Mucosa of rectum (tissue), 2 donors: ENCODE results near the gene MYO1E.
A peak's percentile ranks its signal among the peaks of the same experiment; 100 is the strongest.

Source experiments
- H3K27ac ChIP-seq, 2 donors: one replicate each; pipeline ENCODE4 v1.7.0; 2013; ENCODE audit warnings: inconsistent platforms in 2 of 2, low read depth in 2 of 2, low read length in 2 of 2
- H3K27me3 ChIP-seq, 2 donors: one replicate each; pipeline ENCODE4 v1.7.0; 2013; ENCODE audit warnings: low read length in 2 of 2; ENCODE audit not compliant: control insufficient read depth in 2 of 2, insufficient read depth in 2 of 2
- H3K36me3 ChIP-seq, 2 donors: one replicate each; pipeline ENCODE4 v1.7.0; 2013; ENCODE audit warnings: low read length in 2 of 2; ENCODE audit not compliant: control insufficient read depth in 2 of 2, insufficient read depth in 2 of 2
- H3K4me1 ChIP-seq, 2 donors: one replicate each; pipeline ENCODE4 v1.7.0; 2013; ENCODE audit warnings: low read length in 2 of 2, mild to moderate bottlenecking in 1 of 2; ENCODE audit not compliant: control insufficient read depth in 2 of 2, insufficient read depth in 2 of 2
- H3K4me3 ChIP-seq, 2 donors: one replicate each; pipeline ENCODE4 v1.7.0; 2013; ENCODE audit warnings: low read length in 2 of 2
- H3K9ac ChIP-seq, 2 donors: one replicate each; pipeline ENCODE4 v1.7.0; 2013; ENCODE audit warnings: low read length in 2 of 2, low read depth in 1 of 2, mild to moderate bottlenecking in 1 of 2
- H3K9me3 ChIP-seq, 2 donors: one replicate each; pipeline ENCODE4 v1.7.0; 2013; ENCODE audit warnings: low read length in 2 of 2; ENCODE audit not compliant: control insufficient read depth in 2 of 2
- donor health status: healthy.
- donor health status: Normal muscosa, but diverticular disease.

The MYO1E gene

GRCh38 chr15:59326856-59327255, 45.8 kb downstream of the MYO1E start:
- Histone ChIP-seq H3K4me1 (peaks cover 17 to 36% of the 10 kb centered on the region in 2 donors), H3K27ac (no peak overlapping the region), H3K9ac (peak overlapping the region in 1 of 2 donors; percentile 25), H3K9me3 (no peaks in the 10 kb centered on the region), H3K4me3 (no peak overlapping the region), H3K27me3 (no peaks in the 10 kb centered on the region), H3K36me3 (no peaks in the 10 kb centered on the region)

GRCh38 chr15:59322056-59322759, 50.5 kb downstream of the MYO1E start:
- Histone ChIP-seq H3K9me3 (no peaks in the 10 kb centered on the region), H3K4me1 (peaks cover 0 to 6% of the 10 kb centered on the region in 2 donors), H3K4me3 (no peak overlapping the region), H3K27ac (no peak overlapping the region), H3K9ac (no peak overlapping the region), H3K27me3 (no peaks in the 10 kb centered on the region), H3K36me3 (no peaks in the 10 kb centered on the region)

- peaks cover under 1 to 2% of the 10 kb centered on the region in 2 donors for H3K4me1 ChIP-seq
- no peak overlapping the region for H3K27ac ChIP-seq
- no peaks in the 10 kb centered on the region for H3K36me3 ChIP-seq
- no peaks in the 10 kb centered on the region for H3K9me3 ChIP-seq
- H3K27me3 ChIP-seq = no peaks in the 10 kb centered on the region
- no peak overlapping the region for H3K9ac ChIP-seq
- no peak overlapping the region for H3K4me3 ChIP-seq
Observed at GRCh38 chr15:59321000-59321689, 51.5 kb downstream of the MYO1E start.

- Histone ChIP-seq H3K4me1 (peaks cover 24 to 29% of the 10 kb centered on the region in 2 donors), H3K27ac (no peak overlapping the region), H3K36me3 (no peaks in the 10 kb centered on the region), H3K4me3 (no peak overlapping the region), H3K9me3 (no peaks in the 10 kb centered on the region), H3K9ac (no peak overlapping the region), H3K27me3 (no peaks in the 10 kb centered on the region)
Observed at GRCh38 chr15:59317211-59317610, 55.5 kb downstream of the MYO1E start.

- no peaks in the 10 kb centered on the region for H3K27me3 ChIP-seq
- H3K9me3 ChIP-seq = no peaks in the 10 kb centered on the region
- H3K4me3 ChIP-seq = no peak overlapping the region
- H3K27ac ChIP-seq = peak overlapping the region; percentile 53 to 70
- H3K4me1 ChIP-seq = peaks cover 24 to 29% of the 10 kb centered on the region in 2 donors
- H3K9ac ChIP-seq = peak overlapping the region in 1 of 2 donors; percentile 30
- no peaks in the 10 kb centered on the region for H3K36me3 ChIP-seq
Observed at GRCh38 chr15:59315914-59316451, 56.7 kb downstream of the MYO1E start.

GRCh38 chr15:59313641-59314332, 58.9 kb downstream of the MYO1E start:
- no peaks in the 10 kb centered on the region for H3K27me3 ChIP-seq
- no peaks in the 10 kb centered on the region for H3K36me3 ChIP-seq
- H3K9ac ChIP-seq = peak overlapping the region in 1 of 2 donors; percentile 16
- peak overlapping the region; percentile 77 to 81 for H3K27ac ChIP-seq
- no peak overlapping the region for H3K4me3 ChIP-seq
- no peaks in the 10 kb centered on the region for H3K9me3 ChIP-seq
- H3K4me1 ChIP-seq = peaks cover 24 to 29% of the 10 kb centered on the region in 2 donors

- peaks cover 24 to 29% of the 10 kb centered on the region in 2 donors for H3K4me1 ChIP-seq
- peak overlapping the region in 1 of 2 donors; percentile 15 for H3K27ac ChIP-seq
- H3K9me3 ChIP-seq = no peaks in the 10 kb centered on the region
- no peaks in the 10 kb centered on the region for H3K27me3 ChIP-seq
- no peak overlapping the region for H3K9ac ChIP-seq
- no peaks in the 10 kb centered on the region for H3K36me3 ChIP-seq
- no peak overlapping the region for H3K4me3 ChIP-seq
Observed at GRCh38 chr15:59312205-59312604, 60.5 kb downstream of the MYO1E start.

GRCh38 chr15:59311195-59311594, 61.5 kb downstream of the MYO1E start:
- Histone ChIP-seq H3K4me1 (peaks cover 28 to 30% of the 10 kb centered on the region in 2 donors), H3K4me3 (no peak overlapping the region), H3K9ac (no peak overlapping the region), H3K9me3 (no peaks in the 10 kb centered on the region), H3K27me3 (no peaks in the 10 kb centered on the region), H3K27ac (no peak overlapping the region), H3K36me3 (no peaks in the 10 kb centered on the region)

GRCh38 chr15:59309405-59309804, 63.3 kb downstream of the MYO1E start:
- no peak overlapping the region for H3K27ac ChIP-seq
- H3K27me3 ChIP-seq = no peaks in the 10 kb centered on the region
- no peak overlapping the region for H3K4me3 ChIP-seq
- no peaks in the 10 kb centered on the region for H3K36me3 ChIP-seq
- no peak overlapping the region for H3K9ac ChIP-seq
- H3K4me1 ChIP-seq = peaks cover 29 to 31% of the 10 kb centered on the region in 2 donors
- H3K9me3 ChIP-seq = no peaks in the 10 kb centered on the region

- Histone ChIP-seq H3K27ac (no peak overlapping the region), H3K27me3 (no peaks in the 10 kb centered on the region), H3K4me3 (no peak overlapping the region), H3K4me1 (peaks cover 18 to 19% of the 10 kb centered on the region in 2 donors), H3K36me3 (no peaks in the 10 kb centered on the region), H3K9me3 (no peaks in the 10 kb centered on the region), H3K9ac (no peak overlapping the region)
Observed at GRCh38 chr15:59307165-59307537, 65.5 kb downstream of the MYO1E start.
